Measurements from ENCODE around the gene CARTPT. TPM values are rescaled to one million over a fixed set of nuclear protein-coding genes. Genes with fewer than 3 reads are reported as not detected.

The CARTPT gene
- total and polyA plus RNA-seq, 2 experiments from 2014 or later, result 0.60 TPM; not detected in 1

- DNase-seq (ENCODE audit: low spot score), result no peak
- Histone ChIP-seq H2AFZ (no peak overlapping the region), H3K4me2 (no peak overlapping the region), H4K20me1 (ENCODE audit: insufficient read depth, poor library complexity, severe bottlenecking) (no peaks in the 10 kb centered on the region), H3K79me2 (no peaks in the 10 kb centered on the region), H3K9me2 (replicated peaks; ENCODE audit: insufficient read depth) (no peaks in the 10 kb centered on the region), H3K4me1 (ENCODE audit: insufficient read depth) (no peaks in the 10 kb centered on the region), H3K4me3 (no peak overlapping the region), H3K36me3 (replicated peaks; ENCODE audit: insufficient read depth, low read depth) (no peaks in the 10 kb centered on the region), H3K9me3 (ENCODE audit: low read depth) (no peaks in the 10 kb centered on the region), H3K27me3 (no peaks in the 10 kb centered on the region), H3K27ac (no peak overlapping the region)
- TF ChIP-seq EZH2 (IDR thresholded peaks at IDR 0.05; ENCODE audit: borderline replicate concordance) (no peak), EZH2phosphoT487 (IDR thresholded peaks at IDR 0.05; ENCODE audit: low read depth, severe bottlenecking, unreplicated experiment) (no peak), CTCF (IDR thresholded peaks at IDR 0.05; ENCODE audit: poor library complexity) (no peak)
- WGBS (ENCODE audit: low lambda C conversion rate, missing lambda C conversion rate), result 90% methylated on average over 7 of the region's 7 CpGs
Observed at GRCh38 chr5:71744009-71744790, 25.1 kb downstream of the CARTPT start.

- H3K27ac ChIP-seq, result no peak overlapping the region
- no peak overlapping the region for H2AFZ ChIP-seq
- H3K79me2 ChIP-seq, result no peaks in the 10 kb centered on the region
- WGBS (ENCODE audit: low lambda C conversion rate, missing lambda C conversion rate), result 95% methylated on average over 3 of the region's 3 CpGs
- TF ChIP-seq EZH2phosphoT487 (IDR thresholded peaks at IDR 0.05; ENCODE audit: low read depth, severe bottlenecking, unreplicated experiment), result no peak
- no peak for TF ChIP-seq EZH2 (IDR thresholded peaks at IDR 0.05; ENCODE audit: borderline replicate concordance)
- TF ChIP-seq CTCF (IDR thresholded peaks at IDR 0.05; ENCODE audit: poor library complexity), result no peak
- H4K20me1 ChIP-seq (ENCODE audit: insufficient read depth, poor library complexity, severe bottlenecking), result no peaks in the 10 kb centered on the region
- H3K9me2 ChIP-seq (replicated peaks; ENCODE audit: insufficient read depth), result no peaks in the 10 kb centered on the region
- no peaks in the 10 kb centered on the region for H3K36me3 ChIP-seq (replicated peaks; ENCODE audit: insufficient read depth, low read depth)
- no peak overlapping the region for H3K4me3 ChIP-seq
- no peaks in the 10 kb centered on the region for H3K9me3 ChIP-seq (ENCODE audit: low read depth)
- H3K27me3 ChIP-seq, result no peaks in the 10 kb centered on the region
- H3K4me1 ChIP-seq (ENCODE audit: insufficient read depth), result no peaks in the 10 kb centered on the region
- no peak for DNase-seq (ENCODE audit: low spot score)
- no peak overlapping the region for H3K4me2 ChIP-seq
Observed at GRCh38 chr5:71747182-71747581, 28.1 kb downstream of the CARTPT start.

DNA sequence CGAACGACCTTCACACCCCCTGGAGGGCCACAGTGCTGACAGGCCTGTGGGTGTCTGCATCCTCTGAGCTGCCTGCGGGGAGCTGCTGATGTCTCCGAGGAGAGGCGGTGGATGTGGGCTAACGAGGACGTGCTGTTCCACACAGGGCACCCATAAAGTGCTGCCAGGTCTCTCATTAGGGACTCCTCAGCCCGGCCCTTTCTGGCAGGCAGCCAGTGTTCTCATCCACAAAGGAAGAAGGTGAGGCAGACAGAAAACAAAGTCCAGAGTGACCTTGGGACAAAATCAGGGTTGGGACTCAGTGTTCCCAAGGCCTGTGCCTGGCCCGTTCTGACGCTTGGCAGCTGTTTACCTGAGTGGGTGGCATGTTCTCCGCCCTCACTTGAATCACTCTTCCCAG, 29.3 kb downstream of the CARTPT start:
- Histone ChIP-seq H3K9me2 (replicated peaks; ENCODE audit: insufficient read depth) (no peaks in the 10 kb centered on the region), H3K36me3 (replicated peaks; ENCODE audit: insufficient read depth, low read depth) (no peaks in the 10 kb centered on the region), H3K79me2 (no peaks in the 10 kb centered on the region), H3K4me2 (no peak overlapping the region), H3K4me3 (no peak overlapping the region), H4K20me1 (ENCODE audit: insufficient read depth, poor library complexity, severe bottlenecking) (no peaks in the 10 kb centered on the region), H3K4me1 (ENCODE audit: insufficient read depth) (no peaks in the 10 kb centered on the region), H3K9me3 (ENCODE audit: low read depth) (no peaks in the 10 kb centered on the region), H2AFZ (no peak overlapping the region), H3K27ac (no peak overlapping the region), H3K27me3 (no peaks in the 10 kb centered on the region)
- WGBS (ENCODE audit: low lambda C conversion rate, missing lambda C conversion rate), result 83% methylated on average over 11 of the region's 11 CpGs
- DNase-seq (ENCODE audit: low spot score), result peak; percentile 12
- TF ChIP-seq EZH2 (IDR thresholded peaks at IDR 0.05; ENCODE audit: borderline replicate concordance), result no peak
- no peak for TF ChIP-seq EZH2phosphoT487 (IDR thresholded peaks at IDR 0.05; ENCODE audit: low read depth, severe bottlenecking, unreplicated experiment)

DNA sequence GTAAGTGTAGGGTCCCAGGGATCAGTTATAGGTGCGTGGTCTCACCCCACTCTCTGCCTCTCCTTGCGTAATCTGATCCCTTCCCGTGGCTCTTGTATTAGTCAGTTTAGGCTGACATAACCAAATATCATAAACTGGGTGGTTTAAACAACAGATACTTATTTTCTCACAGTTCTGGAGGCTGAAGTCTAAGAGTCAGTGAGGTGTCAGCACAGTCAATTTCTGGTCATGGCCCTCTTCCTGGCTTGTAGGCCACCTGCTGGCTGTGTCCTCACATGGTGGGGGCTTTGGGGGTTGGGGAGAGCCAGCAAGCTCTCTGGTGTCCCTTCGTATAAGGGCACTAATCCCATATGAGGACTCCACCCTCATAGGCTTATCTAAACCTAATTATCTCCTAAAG, 32.3 kb downstream of the CARTPT start:
- no peaks in the 10 kb centered on the region for H3K9me2 ChIP-seq (replicated peaks; ENCODE audit: insufficient read depth)
- H3K9me3 ChIP-seq (ENCODE audit: low read depth), result no peaks in the 10 kb centered on the region
- no peak overlapping the region for H3K4me2 ChIP-seq
- no peaks in the 10 kb centered on the region for H3K79me2 ChIP-seq
- H3K27ac ChIP-seq, result no peak overlapping the region
- no peaks in the 10 kb centered on the region for H3K36me3 ChIP-seq (replicated peaks; ENCODE audit: insufficient read depth, low read depth)
- 70% methylated on average over 4 of the region's 4 CpGs for WGBS (ENCODE audit: low lambda C conversion rate, missing lambda C conversion rate)
- no peaks in the 10 kb centered on the region for H4K20me1 ChIP-seq (ENCODE audit: insufficient read depth, poor library complexity, severe bottlenecking)
- H3K27me3 ChIP-seq, result no peaks in the 10 kb centered on the region
- H2AFZ ChIP-seq, result no peak overlapping the region
- H3K4me1 ChIP-seq (ENCODE audit: insufficient read depth), result no peaks in the 10 kb centered on the region
- no peak for DNase-seq (ENCODE audit: low spot score)
- no peak for TF ChIP-seq EZH2 (IDR thresholded peaks at IDR 0.05; ENCODE audit: borderline replicate concordance)
- no peak for TF ChIP-seq EZH2phosphoT487 (IDR thresholded peaks at IDR 0.05; ENCODE audit: low read depth, severe bottlenecking, unreplicated experiment)
- peak; percentile 4 for TF ChIP-seq CTCF (IDR thresholded peaks at IDR 0.05; ENCODE audit: poor library complexity)
- H3K4me3 ChIP-seq, result no peak overlapping the region

Measured in hepatocyte (in vitro differentiated cells).